HL-60 (cell line): ENCODE data around the gene PDE6H.

Experiments used
- DNase-seq, 2 experiments: peaks; one replicate each; pipeline ENCODE4 v3.0.0-alpha.2; 2010 to 2020; ENCODE audit warnings: low read depth in 1 of 2, low spot score in 1 of 2
- H3K27ac ChIP-seq: fragments of 250-450 bp; sonication (Bioruptor Pico); replicated peaks from 2 replicates; pipeline ENCODE4 v1.5.1; 2020; ENCODE audit warnings: mild to moderate bottlenecking, moderate library complexity
- H3K27me3 ChIP-seq: fragments of 250-450 bp; sonication (Bioruptor Pico); 2 replicates; pipeline ENCODE4 v1.5.1; 2021; ENCODE audit warnings: mild to moderate bottlenecking, moderate library complexity; ENCODE audit not compliant: insufficient read depth, poor library complexity, severe bottlenecking
- H3K4me3 ChIP-seq: replicated peaks from 2 replicates; pipeline ENCODE4 v1.5.1; 2011; ENCODE audit warnings: mild to moderate bottlenecking, control low read depth, low read length; ENCODE audit not compliant: insufficient read depth
- GABPA ChIP-seq: IDR thresholded peaks from 2 replicates; pipeline ENCODE4 v1.6.1; 2012; ENCODE audit warnings: low read depth
- POLR2AphosphoS5 ChIP-seq: IDR thresholded peaks from 2 replicates; pipeline ENCODE4 v1.6.1; 2012; ENCODE audit warnings: low read depth
- SPI1 ChIP-seq: IDR thresholded peaks from 2 replicates; pipeline ENCODE4 v1.6.1; 2012; ENCODE audit warnings: low read depth, mild to moderate bottlenecking, borderline replicate concordance
- TF ChIP-seq, protein P1 (sequence below): IDR thresholded peaks from one replicate; pipeline ENCODE4 v1.5.1; 2011; ENCODE audit warnings: low read length, control low read depth, inconsistent platforms; ENCODE audit not compliant: insufficient read depth
- TF ChIP-seq, protein P2 (sequence below): IDR thresholded peaks from 2 replicates; pipeline ENCODE4 v1.6.1; 2012; ENCODE audit warnings: low read depth; ENCODE audit not compliant: insufficient replicate concordance

The PDE6H gene

DNA sequence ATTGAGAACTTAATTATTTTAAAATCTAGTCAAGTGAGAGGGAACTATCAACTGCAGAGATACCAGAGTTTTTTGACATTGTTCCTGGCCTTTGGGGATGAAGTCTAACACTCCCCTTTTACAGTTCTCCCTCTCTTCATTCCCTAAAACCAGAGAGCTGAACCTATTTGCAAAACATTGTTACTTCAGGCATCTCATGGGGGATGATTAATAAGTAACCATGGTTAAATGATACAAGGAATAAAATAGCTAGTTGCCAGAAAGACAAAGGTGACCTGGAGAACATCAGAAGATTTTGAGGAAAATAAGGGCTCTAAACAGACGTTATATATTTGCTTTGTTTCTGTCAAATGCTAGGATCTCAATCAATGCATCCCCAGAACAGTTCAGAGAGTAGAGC, 42.3 kb downstream of the PDE6H start:
- no peak for DNase-seq
- no peak for TF ChIP-seq GABPA
- TF ChIP-seq POLR2AphosphoS5 = no peak
- TF ChIP-seq SPI1 = no peak
- TF ChIP-seq, protein P1, sequence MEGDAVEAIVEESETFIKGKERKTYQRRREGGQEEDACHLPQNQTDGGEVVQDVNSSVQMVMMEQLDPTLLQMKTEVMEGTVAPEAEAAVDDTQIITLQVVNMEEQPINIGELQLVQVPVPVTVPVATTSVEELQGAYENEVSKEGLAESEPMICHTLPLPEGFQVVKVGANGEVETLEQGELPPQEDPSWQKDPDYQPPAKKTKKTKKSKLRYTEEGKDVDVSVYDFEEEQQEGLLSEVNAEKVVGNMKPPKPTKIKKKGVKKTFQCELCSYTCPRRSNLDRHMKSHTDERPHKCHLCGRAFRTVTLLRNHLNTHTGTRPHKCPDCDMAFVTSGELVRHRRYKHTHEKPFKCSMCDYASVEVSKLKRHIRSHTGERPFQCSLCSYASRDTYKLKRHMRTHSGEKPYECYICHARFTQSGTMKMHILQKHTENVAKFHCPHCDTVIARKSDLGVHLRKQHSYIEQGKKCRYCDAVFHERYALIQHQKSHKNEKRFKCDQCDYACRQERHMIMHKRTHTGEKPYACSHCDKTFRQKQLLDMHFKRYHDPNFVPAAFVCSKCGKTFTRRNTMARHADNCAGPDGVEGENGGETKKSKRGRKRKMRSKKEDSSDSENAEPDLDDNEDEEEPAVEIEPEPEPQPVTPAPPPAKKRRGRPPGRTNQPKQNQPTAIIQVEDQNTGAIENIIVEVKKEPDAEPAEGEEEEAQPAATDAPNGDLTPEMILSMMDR = no peak
- TF ChIP-seq, protein P2, sequence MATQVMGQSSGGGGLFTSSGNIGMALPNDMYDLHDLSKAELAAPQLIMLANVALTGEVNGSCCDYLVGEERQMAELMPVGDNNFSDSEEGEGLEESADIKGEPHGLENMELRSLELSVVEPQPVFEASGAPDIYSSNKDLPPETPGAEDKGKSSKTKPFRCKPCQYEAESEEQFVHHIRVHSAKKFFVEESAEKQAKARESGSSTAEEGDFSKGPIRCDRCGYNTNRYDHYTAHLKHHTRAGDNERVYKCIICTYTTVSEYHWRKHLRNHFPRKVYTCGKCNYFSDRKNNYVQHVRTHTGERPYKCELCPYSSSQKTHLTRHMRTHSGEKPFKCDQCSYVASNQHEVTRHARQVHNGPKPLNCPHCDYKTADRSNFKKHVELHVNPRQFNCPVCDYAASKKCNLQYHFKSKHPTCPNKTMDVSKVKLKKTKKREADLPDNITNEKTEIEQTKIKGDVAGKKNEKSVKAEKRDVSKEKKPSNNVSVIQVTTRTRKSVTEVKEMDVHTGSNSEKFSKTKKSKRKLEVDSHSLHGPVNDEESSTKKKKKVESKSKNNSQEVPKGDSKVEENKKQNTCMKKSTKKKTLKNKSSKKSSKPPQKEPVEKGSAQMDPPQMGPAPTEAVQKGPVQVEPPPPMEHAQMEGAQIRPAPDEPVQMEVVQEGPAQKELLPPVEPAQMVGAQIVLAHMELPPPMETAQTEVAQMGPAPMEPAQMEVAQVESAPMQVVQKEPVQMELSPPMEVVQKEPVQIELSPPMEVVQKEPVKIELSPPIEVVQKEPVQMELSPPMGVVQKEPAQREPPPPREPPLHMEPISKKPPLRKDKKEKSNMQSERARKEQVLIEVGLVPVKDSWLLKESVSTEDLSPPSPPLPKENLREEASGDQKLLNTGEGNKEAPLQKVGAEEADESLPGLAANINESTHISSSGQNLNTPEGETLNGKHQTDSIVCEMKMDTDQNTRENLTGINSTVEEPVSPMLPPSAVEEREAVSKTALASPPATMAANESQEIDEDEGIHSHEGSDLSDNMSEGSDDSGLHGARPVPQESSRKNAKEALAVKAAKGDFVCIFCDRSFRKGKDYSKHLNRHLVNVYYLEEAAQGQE = no peak
- no peak overlapping the region for H3K27ac ChIP-seq

DNA sequence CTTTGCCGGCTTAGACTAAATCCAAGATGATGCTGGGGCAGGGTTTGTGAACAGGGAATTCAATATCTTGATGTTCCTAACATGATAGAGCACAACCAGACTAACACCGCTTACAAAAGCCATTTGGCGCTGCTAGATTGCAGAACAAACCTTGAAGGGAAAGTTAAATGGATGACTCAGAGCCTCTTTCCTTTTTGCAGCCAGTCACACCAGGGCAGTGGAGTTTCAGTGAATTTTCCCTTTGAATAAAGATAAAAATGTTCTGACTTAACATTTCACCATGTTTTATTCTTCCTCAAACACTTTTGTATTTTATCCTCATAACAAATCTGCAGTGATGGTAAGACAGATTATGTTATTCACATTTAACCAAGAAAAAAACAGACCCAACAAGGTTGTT, 47.3 kb downstream of the PDE6H start:
- H3K27ac ChIP-seq = no peak overlapping the region
- no peak for DNase-seq
- H3K4me3 ChIP-seq = no peak overlapping the region
- H3K27me3 ChIP-seq = peaks cover 7% of the 10 kb centered on the region
- no peak for TF ChIP-seq SPI1
- TF ChIP-seq, protein P2 = no peak
- TF ChIP-seq, protein P1 = no peak
- TF ChIP-seq GABPA = no peak
- no peak for TF ChIP-seq POLR2AphosphoS5

More for the DNA sequence above, 42.3 kb downstream of the PDE6H start:
- Histone ChIP-seq H3K27me3 (peaks cover 7% of the 10 kb centered on the region), H3K4me3 (no peak overlapping the region)
